HG02938 (cell line): Measurements from ENCODE around the gene RASSF1.
"Not testable (repeated sequence)": the region's sequence is repeated elsewhere in the genome, so short reads cannot be mapped to it uniquely, and the experiment has no call there.

Source experiments
- ATAC-seq: cut with Tn5 transposase; IDR thresholded peaks from one replicate; pipeline ENCODE4 v1.9.1; 2021; ENCODE audit warnings: mild to moderate bottlenecking, moderate library complexity; ENCODE audit not compliant: unreplicated experiment

RASSF1 gene

GRCh38 chr3:50324351-50325112 lies 16.1 kb downstream of the RASSF1 start:
- no peak for ATAC-seq

GRCh38 chr3:50323614-50324199 lies 16.9 kb downstream of the RASSF1 start:
- ATAC-seq: no peak

DNA sequence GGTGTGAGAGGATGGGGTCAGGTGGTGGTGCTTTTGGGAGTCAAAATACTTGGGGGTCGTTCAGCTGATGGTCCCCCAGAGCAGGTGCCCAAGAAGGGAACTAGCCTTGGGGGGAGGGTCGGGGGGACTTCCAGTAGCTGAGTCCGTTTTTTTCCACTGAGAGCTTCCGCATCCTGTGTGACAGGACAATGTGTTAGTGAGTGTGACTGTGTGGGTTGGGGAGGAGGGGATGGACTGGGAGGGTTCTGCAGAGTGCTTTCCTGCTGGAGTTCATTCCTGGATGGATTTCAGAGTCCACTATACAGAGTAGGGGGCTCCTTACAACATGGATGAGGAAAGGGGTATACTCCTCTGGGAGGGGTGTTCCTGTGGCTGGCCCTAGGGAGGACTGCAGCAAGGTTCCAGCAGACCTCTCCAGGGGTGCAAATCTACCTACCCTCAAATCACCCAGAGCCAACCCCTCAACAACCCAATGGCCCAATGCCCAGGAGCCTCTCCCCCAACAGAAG lies 17.5 kb downstream of the RASSF1 start:
- no peak for ATAC-seq

- ATAC-seq: no peak
Measured at GRCh38 chr3:50322386-50323091, 18.1 kb downstream of the RASSF1 start, which contains the start of gene HYAL2. Gene HYAL2, minus strand, starts transcription at chr3:50322745. Its CDS starts 2,256 bp downstream, at chr3:50320489.

DNA sequence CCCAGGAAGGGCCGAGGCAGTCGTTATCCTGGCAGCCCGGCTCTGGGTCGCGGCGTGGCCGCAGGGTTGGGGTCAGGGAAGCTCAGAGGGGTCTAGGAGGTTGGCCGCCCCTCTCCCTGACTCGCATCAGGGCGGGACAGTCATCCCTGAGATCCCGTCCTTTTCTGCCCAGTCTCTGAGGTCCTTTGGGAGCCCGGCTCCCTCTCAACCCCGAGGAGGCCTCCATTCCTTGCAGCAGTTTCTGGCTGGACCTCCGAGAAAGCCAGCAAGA lies 18.6 kb downstream of the RASSF1 start:
- no peak for ATAC-seq

DNA sequence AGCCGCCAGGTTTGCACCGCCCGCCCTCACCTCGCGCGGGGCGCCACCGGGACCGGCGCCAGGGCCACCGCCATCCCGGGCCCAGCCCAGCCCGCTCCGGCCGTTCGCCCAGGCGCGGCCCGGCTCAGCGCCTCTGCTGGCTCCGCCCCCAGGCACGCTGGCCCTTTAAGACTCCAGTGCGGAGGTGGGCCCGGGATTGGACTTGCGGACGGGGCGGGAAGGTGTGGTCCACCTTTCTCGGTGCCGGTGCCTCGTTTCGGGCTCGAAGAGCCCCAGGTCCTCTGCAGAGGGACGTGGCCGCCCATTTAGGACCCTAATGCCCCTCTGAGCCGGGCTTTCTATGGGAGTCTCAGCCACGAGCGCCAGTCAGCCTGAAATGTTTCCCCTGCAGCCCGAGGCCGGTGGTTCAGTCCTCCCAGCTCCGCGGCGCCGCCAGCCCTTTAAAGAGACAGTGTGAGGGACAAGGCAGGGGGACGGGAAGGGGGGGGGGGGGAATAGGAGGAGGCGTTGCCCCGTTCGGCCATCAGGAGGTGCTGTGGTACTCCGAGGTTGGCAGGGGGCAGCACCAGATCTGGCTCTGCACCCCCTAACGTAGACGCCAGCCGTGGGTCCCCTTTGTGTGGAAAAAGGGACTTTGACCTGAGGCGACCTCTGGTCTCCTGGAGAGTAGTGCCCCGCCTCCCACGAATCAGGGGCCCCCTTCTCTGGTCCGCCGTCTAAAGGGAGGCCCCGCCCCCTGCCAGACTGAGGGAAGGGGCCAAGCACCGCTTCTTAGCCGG lies 19.1 kb downstream of the RASSF1 start:
- peak; percentile 73 for ATAC-seq

DNA sequence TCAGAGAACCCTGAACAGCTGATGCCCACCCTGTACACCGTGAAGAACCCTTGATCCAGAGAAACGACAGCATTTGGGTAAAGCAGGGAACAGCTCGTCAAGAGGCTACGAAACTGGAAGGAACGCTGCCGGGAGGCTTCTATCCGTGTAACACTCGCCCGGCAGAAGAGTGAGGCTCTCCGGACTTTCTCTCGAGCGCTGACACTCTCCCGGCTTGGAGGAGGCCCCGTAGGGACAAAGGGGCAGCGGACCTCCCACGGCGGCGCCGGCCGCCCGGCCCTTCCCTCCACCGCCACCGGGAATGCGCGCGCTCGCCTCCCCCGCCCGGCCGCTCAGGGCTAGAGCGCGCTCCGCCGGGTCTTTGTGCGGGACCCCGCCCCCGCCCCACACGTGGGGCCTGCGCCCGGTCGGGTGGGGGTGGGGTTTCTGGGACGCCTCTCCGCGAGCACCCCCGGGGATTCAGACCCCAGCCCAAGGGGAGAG lies 19.7 kb downstream of the RASSF1 start:
- ATAC-seq: peak; percentile 46

DNA sequence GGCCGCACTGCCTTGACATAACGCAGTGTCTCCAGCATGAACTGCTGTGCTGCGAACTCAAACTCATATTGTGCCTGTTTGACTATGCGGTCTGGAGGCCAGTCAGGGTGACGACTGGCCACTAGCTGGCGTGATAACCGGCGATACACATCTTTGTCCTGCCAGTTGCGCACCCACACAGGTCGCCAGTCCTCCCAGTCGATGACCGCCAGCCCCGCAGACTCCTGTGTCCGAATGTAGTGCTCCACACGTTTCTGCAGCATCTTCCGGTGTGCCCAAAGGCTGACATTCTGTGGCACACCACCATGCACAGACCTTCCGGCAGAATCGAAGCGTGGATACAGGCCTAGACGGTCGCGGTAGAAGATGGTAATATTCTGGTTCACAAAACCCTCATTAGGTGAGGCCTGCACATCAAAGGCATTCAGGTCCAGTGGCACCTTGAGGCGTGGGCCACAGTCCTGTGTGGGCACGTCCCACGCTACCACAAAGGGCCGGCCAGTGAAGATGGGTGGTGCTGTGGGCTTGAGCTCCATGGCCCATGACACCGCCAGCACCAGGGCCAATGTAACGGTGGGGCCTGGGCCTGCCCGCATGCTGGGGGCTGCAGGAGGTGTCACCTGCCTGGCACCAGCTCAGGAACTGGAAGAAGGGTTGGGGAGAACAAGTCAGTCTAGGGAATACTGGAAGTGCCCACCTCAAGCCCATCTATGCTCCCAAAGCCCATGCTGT lies 20.6 kb downstream of the RASSF1 start:
- no peak for ATAC-seq

- ATAC-seq: no peak
Measured at GRCh38 chr3:50319181-50319893, 21.3 kb downstream of the RASSF1 start.

DNA sequence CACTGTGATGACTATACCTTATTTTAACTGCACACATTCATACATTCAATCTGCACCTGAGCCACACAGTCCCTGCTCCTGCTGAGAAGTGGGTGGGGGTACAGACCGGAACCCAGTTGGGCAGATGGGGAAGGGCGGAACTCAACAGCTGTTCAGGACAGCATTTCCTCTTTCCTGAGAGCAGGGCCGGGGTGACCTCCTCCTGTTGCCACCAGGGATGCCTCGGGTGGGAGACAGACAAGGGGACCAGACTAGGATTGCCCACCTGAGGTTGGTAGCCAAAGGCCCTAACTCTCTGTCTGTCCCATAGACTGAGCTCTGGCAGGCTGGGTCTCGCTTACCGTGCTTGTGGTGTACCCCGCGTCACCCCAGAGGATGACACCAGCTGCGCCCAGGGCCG lies 22.0 kb downstream of the RASSF1 start:
- ATAC-seq: no peak

DNA sequence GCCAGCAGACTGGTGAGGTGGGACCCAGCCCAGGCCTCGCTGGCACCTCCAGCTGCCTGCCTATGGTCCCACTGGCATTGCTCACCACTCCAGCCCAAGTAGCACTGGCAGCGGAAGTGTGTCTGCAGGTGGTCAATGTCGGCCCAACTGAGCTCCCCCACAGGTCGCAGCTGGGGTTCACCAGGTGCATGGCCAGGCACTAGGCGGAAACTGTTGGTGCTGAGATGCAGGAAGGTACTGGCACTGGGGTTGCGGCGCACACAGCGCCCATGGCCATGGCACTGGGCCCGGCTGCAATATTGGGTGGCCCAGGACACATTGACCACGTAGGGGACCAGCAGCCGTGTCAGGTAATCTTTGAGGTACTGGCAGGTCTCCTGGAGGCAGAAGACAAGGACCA lies 22.5 kb downstream of the RASSF1 start:
- no peak for ATAC-seq

DNA sequence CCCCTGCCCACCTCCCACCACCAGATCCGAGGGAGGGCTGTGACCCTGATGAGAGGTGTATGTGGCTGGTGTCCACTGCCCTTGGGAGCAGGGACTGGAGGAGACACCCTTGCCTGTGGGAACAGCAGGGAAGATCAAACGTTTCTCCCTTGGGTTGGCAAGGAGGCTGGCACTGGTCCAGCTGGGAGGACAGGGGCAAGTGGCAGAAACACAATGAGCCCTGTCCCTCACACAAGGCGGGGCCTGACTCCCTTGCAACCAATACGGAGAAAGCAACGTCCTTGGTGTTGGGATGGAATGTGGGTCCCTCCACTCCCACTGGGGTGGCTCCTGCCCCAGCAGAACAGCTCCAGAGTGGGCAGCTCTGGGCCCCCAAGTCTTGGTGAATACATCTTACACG lies 23.3 kb downstream of the RASSF1 start:
- ATAC-seq: no peak

- ATAC-seq: no peak
Measured at GRCh38 chr3:50316657-50317242, 23.9 kb downstream of the RASSF1 start.

DNA sequence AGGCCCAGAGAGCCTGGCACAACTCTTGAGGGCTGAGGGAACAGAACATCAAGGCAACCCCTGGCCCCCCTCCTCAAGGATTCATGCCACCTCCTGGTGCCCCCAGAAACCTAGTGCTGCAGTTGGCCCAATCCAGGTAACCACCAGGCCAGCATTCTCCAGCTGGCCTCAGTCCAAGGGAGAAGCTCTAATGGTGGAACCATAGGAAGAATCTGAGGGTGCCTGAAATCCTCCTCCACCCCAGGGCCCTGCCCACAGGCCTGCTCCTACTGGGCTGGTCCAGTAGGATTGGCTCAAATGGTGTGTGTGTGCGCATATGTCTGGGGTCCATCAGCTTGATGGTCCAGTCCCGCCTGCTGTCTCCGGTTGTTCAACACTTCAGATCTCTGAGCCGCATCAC lies 25.8 kb downstream of the RASSF1 start:
- ATAC-seq: no peak

DNA sequence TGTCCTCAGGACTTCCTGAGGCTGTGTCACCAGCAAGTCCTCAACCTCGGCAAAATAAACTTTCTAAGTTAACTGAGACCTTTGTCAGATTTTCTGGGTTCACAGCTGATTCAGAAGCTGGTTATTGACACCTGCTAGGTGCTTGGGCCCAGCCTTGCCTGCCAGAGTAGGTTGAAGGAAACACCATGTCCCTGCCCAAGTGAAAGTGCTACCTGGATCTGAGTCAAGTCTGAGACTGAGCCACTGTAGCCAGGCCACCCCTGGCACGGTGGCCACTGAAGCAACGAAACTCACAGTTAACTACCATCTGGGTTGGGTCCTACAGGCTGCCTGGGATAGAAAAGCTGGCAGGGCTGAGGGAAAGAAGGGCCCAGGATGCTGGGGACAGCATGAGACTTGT lies 26.3 kb downstream of the RASSF1 start:
- ATAC-seq: no peak

DNA sequence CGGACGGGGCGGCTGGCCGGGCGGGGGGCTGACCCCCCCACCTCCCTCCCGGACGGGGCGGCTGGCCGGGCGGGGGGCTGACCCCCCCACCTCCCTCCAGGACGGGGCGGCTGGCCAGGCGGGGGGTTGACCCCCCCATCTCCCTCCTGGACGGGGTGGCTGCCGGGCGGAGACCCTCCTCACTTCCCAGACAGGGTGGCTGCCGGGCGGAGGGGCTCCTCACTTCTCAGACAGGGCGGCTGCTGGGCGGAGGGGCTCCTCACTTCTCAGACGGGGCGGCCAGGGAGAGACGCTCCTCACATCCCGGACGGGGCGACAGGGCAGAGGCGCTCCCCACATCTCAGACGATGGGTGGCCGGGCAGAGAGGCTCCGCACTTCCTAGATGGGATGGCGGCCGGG lies 28.6 kb downstream of the RASSF1 start:
- not testable (repeated sequence) for ATAC-seq

GRCh38 chr3:50304601-50305000 lies 36.0 kb downstream of the RASSF1 start:
- no peak for ATAC-seq

GRCh38 chr3:50303013-50303815 lies 37.4 kb downstream of the RASSF1 start, which contains the start of gene HYAL1:
Gene HYAL1, minus strand, starts transcription at chr3:50303574. Its CDS starts 618 bp downstream, at chr3:50302956.
- no peak for ATAC-seq
